HL-60 (cell line): ENCODE data around the gene BBIP1.

ENCODE experiments used
- DNase-seq, 2 experiments: peaks; one replicate each; pipeline ENCODE4 v3.0.0-alpha.2; 2010 to 2020; ENCODE audit warnings: low read depth in 1 of 2, low spot score in 1 of 2
- H3K27ac ChIP-seq: fragments of 250-450 bp; sonication (Bioruptor Pico); replicated peaks from 2 replicates; pipeline ENCODE4 v1.5.1; 2020; ENCODE audit warnings: mild to moderate bottlenecking, moderate library complexity
- H3K27me3 ChIP-seq: fragments of 250-450 bp; sonication (Bioruptor Pico); 2 replicates; pipeline ENCODE4 v1.5.1; 2021; ENCODE audit warnings: mild to moderate bottlenecking, moderate library complexity; ENCODE audit not compliant: insufficient read depth, poor library complexity, severe bottlenecking
- H3K4me3 ChIP-seq: replicated peaks from 2 replicates; pipeline ENCODE4 v1.5.1; 2011; ENCODE audit warnings: mild to moderate bottlenecking, control low read depth, low read length; ENCODE audit not compliant: insufficient read depth
- GABPA ChIP-seq: IDR thresholded peaks from 2 replicates; pipeline ENCODE4 v1.6.1; 2012; ENCODE audit warnings: low read depth
- POLR2AphosphoS5 ChIP-seq: IDR thresholded peaks from 2 replicates; pipeline ENCODE4 v1.6.1; 2012; ENCODE audit warnings: low read depth
- SPI1 ChIP-seq: IDR thresholded peaks from 2 replicates; pipeline ENCODE4 v1.6.1; 2012; ENCODE audit warnings: low read depth, mild to moderate bottlenecking, borderline replicate concordance
- TF ChIP-seq, protein P1 (sequence below): IDR thresholded peaks from 2 replicates; pipeline ENCODE4 v1.6.1; 2012; ENCODE audit warnings: low read depth; ENCODE audit not compliant: insufficient replicate concordance
- TF ChIP-seq, protein P2 (sequence below): IDR thresholded peaks from one replicate; pipeline ENCODE4 v1.5.1; 2011; ENCODE audit warnings: low read length, control low read depth, inconsistent platforms; ENCODE audit not compliant: insufficient read depth

BBIP1 gene

DNA sequence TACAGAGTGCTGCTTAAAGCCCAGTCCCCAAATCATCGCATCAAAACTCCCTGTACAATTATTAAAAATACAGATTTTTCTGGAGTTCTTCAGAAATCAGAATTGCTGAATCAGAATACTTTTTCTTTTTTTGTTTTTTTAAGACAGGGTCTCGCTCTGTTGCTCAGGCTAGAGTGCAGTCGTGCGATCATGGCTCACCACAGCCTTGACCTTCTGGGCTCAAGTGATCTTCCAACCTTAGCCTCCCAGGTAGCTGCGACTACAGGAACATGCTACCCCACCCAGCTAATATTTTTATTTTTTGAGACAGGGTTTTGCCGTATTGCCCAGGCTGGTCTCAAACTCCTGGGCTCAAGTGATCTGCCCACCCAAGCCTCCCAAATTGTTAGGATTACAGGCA is 3.9 kb downstream of the BBIP1 start:
- TF ChIP-seq, protein P1, sequence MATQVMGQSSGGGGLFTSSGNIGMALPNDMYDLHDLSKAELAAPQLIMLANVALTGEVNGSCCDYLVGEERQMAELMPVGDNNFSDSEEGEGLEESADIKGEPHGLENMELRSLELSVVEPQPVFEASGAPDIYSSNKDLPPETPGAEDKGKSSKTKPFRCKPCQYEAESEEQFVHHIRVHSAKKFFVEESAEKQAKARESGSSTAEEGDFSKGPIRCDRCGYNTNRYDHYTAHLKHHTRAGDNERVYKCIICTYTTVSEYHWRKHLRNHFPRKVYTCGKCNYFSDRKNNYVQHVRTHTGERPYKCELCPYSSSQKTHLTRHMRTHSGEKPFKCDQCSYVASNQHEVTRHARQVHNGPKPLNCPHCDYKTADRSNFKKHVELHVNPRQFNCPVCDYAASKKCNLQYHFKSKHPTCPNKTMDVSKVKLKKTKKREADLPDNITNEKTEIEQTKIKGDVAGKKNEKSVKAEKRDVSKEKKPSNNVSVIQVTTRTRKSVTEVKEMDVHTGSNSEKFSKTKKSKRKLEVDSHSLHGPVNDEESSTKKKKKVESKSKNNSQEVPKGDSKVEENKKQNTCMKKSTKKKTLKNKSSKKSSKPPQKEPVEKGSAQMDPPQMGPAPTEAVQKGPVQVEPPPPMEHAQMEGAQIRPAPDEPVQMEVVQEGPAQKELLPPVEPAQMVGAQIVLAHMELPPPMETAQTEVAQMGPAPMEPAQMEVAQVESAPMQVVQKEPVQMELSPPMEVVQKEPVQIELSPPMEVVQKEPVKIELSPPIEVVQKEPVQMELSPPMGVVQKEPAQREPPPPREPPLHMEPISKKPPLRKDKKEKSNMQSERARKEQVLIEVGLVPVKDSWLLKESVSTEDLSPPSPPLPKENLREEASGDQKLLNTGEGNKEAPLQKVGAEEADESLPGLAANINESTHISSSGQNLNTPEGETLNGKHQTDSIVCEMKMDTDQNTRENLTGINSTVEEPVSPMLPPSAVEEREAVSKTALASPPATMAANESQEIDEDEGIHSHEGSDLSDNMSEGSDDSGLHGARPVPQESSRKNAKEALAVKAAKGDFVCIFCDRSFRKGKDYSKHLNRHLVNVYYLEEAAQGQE = no peak
- TF ChIP-seq, protein P2, sequence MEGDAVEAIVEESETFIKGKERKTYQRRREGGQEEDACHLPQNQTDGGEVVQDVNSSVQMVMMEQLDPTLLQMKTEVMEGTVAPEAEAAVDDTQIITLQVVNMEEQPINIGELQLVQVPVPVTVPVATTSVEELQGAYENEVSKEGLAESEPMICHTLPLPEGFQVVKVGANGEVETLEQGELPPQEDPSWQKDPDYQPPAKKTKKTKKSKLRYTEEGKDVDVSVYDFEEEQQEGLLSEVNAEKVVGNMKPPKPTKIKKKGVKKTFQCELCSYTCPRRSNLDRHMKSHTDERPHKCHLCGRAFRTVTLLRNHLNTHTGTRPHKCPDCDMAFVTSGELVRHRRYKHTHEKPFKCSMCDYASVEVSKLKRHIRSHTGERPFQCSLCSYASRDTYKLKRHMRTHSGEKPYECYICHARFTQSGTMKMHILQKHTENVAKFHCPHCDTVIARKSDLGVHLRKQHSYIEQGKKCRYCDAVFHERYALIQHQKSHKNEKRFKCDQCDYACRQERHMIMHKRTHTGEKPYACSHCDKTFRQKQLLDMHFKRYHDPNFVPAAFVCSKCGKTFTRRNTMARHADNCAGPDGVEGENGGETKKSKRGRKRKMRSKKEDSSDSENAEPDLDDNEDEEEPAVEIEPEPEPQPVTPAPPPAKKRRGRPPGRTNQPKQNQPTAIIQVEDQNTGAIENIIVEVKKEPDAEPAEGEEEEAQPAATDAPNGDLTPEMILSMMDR = no peak
- TF ChIP-seq SPI1 (no peak), GABPA (no peak), POLR2AphosphoS5 (no peak)
- no peak overlapping the region for H3K4me3 ChIP-seq
- no peak for DNase-seq
- no peaks in the 10 kb centered on the region for H3K27me3 ChIP-seq
- no peak overlapping the region for H3K27ac ChIP-seq

DNA sequence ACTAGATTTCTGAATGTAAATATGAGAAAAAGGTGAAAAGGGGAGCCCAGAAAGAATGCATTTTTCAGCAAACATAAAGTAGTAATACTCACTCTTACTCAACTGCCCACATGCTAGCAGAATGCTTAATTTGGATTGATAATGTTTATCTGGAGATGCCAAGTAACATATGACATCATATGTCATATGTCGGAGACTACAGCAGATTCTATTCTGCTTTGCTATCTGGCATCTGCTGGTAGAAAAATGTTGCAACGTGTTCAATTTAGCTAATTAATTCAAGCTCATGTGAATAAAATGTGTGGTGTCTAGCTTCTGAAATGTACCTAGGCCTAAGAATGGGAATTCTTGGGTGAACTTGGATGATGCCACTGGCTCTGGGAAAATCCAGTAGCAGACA is 4.5 kb downstream of the BBIP1 start:
- no peak overlapping the region for H3K27ac ChIP-seq
- no peak for DNase-seq
- H3K4me3 ChIP-seq = no peak overlapping the region
- H3K27me3 ChIP-seq = no peaks in the 10 kb centered on the region
- TF ChIP-seq POLR2AphosphoS5 (no peak), GABPA (no peak), SPI1 (no peak)
- TF ChIP-seq, protein P2 = no peak
- TF ChIP-seq, protein P1 = no peak

DNA sequence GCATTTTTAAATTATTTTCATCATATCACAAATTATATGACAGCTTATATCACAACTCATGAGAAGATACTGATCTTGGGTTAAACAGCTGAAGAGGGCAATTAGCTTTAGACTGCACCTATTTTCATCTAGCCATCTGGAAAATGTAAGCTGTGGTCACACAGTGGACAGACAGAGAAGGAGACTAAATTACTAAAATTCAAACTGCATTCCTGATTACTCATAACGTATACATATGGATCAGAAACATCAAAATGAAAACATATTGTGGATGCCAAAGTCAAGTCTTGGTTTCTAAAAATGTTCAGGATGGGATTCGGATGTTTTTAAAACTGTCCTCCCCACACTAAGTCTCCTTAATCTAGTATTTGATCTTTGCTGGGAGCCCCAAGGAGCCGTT is 6.6 kb downstream of the BBIP1 start:
- Histone ChIP-seq H3K27ac (no peak overlapping the region), H3K27me3 (no peaks in the 10 kb centered on the region), H3K4me3 (no peak overlapping the region)
- TF ChIP-seq, protein P1 = no peak
- no peak for TF ChIP-seq GABPA
- no peak for TF ChIP-seq POLR2AphosphoS5
- TF ChIP-seq, protein P2 = no peak
- no peak for TF ChIP-seq SPI1
- DNase-seq = no peak
